Suprapubic skin (tissue), 4 donors: ENCODE measurements around the gene PPP1R2C. TPM values are rescaled to one million over a fixed set of nuclear protein-coding genes. Genes with fewer than 3 reads are reported as not detected.

Experiments
- DNase-seq, 2 donors: peaks; one replicate each; pipeline ENCODE4 v3.0.0-alpha.2; 2019; ENCODE audit warnings: low spot score in 2 of 2
- H3K27ac ChIP-seq: fragments of 200-600 bp; sonication (generic); one replicate; pipeline ENCODE4 v1.5.1; 2019
- H3K27me3 ChIP-seq: fragments of 200-600 bp; sonication (generic); one replicate; pipeline ENCODE4 v1.5.1; 2019
- H3K36me3 ChIP-seq: fragments of 200-600 bp; sonication (generic); one replicate; pipeline ENCODE4 v1.5.1; 2019
- H3K4me1 ChIP-seq: fragments of 200-600 bp; sonication (generic); one replicate; pipeline ENCODE4 v1.5.1; 2019
- H3K4me3 ChIP-seq: fragments of 200-600 bp; sonication (generic); one replicate; pipeline ENCODE4 v1.5.1; 2019; ENCODE audit warnings: mild to moderate bottlenecking
- H3K9me3 ChIP-seq: fragments of 200-600 bp; sonication (generic); one replicate; pipeline ENCODE4 v1.5.1; 2019
- CTCF ChIP-seq, 2 donors: fragments of 200-600 bp in 1 of 2; fragments of 450-650 bp in 1 of 2; sonication (generic) in 1 of 2; IDR thresholded peaks; one replicate each; pipeline ENCODE4 v1.5.1; 2016 to 2019; ENCODE audit warnings: antibody characterized with exemption in 2 of 2, mild to moderate bottlenecking in 1 of 2, moderate library complexity in 1 of 2
- EP300 ChIP-seq: sonication (generic); formaldehyde crosslinking; IDR thresholded peaks from one replicate; pipeline ENCODE4 v1.6.1; 2017; ENCODE audit warnings: antibody characterized with exemption
- POLR2A ChIP-seq, 2 donors: fragments of 450-650 bp; IDR thresholded peaks; one replicate each; pipeline ENCODE4 v1.6.1; 2017; ENCODE audit warnings: antibody characterized with exemption in 2 of 2, mild to moderate bottlenecking in 2 of 2, moderate library complexity in 2 of 2
- POLR2AphosphoS5 ChIP-seq, 3 donors: sonication (generic); formaldehyde crosslinking; IDR thresholded peaks; one replicate each; pipeline ENCODE4 v1.6.1; 2017; ENCODE audit warnings: antibody characterized with exemption in 3 of 3
- WGBS: methylation state at CpG from one replicate; pipeline ENCODE4 v1.1.5; 2018; 5-methylcytosine and 5-hydroxymethylcytosine counted together
- total RNA-seq, 4 donors: library from RNA; depleted of rRNA; stranded (reverse); fragments of >200 nt; gene quantifications; one replicate each; pipeline ENCODE4 v1.1.0, GENCODE V29; 2016

Gene PPP1R2C
- total RNA-seq, 4 donors from 2014 or later: not detected

GRCh38 chrX:42797651-42798269, 19.8 kb upstream of the PPP1R2C start:
- DNase-seq: no peak
- Histone ChIP-seq H3K4me3 (no peak overlapping the region), H3K36me3 (no peaks in the 10 kb centered on the region), H3K27ac (no peak overlapping the region), H3K4me1 (peaks cover 3% of the 10 kb centered on the region), H3K9me3 (no peaks in the 10 kb centered on the region), H3K27me3 (no peaks in the 10 kb centered on the region)
- TF ChIP-seq POLR2A (IDR thresholded peaks at IDR 0.05) (no peak), CTCF (IDR thresholded peaks at IDR 0.05) (no peak), POLR2AphosphoS5 (IDR thresholded peaks at IDR 0.05) (no peak), EP300 (no peak)
- WGBS: 48% methylated on average over 9 of the region's 9 CpGs

GRCh38 chrX:42783451-42783850, 5.5 kb upstream of the PPP1R2C start:
- Histone ChIP-seq H3K4me3 (no peak overlapping the region), H3K27me3 (no peaks in the 10 kb centered on the region), H3K4me1 (no peaks in the 10 kb centered on the region), H3K27ac (no peak overlapping the region), H3K9me3 (no peaks in the 10 kb centered on the region), H3K36me3 (no peaks in the 10 kb centered on the region)
- TF ChIP-seq POLR2A (IDR thresholded peaks at IDR 0.05) (no peak), CTCF (IDR thresholded peaks at IDR 0.05) (no peak)
- no peak for DNase-seq

- Histone ChIP-seq H3K4me1 (no peaks in the 10 kb centered on the region), H3K9me3 (no peaks in the 10 kb centered on the region), H3K36me3 (no peaks in the 10 kb centered on the region), H3K27me3 (no peaks in the 10 kb centered on the region), H3K27ac (no peak overlapping the region), H3K4me3 (no peak overlapping the region)
- no peak for DNase-seq
- 43% methylated on average over 3 of the region's 3 CpGs for WGBS
- TF ChIP-seq POLR2A (IDR thresholded peaks at IDR 0.05): no peak
- TF ChIP-seq CTCF (IDR thresholded peaks at IDR 0.05): no peak
- no peak for TF ChIP-seq POLR2AphosphoS5 (IDR thresholded peaks at IDR 0.05)
- no peak for TF ChIP-seq EP300
Observed at GRCh38 chrX:42776195-42776594, 1.8 kb downstream of the PPP1R2C start.

- Histone ChIP-seq H3K9me3 (no peaks in the 10 kb centered on the region), H3K27me3 (no peaks in the 10 kb centered on the region), H3K4me3 (no peak overlapping the region), H3K27ac (no peak overlapping the region), H3K4me1 (no peaks in the 10 kb centered on the region), H3K36me3 (no peaks in the 10 kb centered on the region)
- DNase-seq: no peak
- 81% methylated on average over 2 of the region's 2 CpGs for WGBS
- TF ChIP-seq EP300 (no peak), CTCF (IDR thresholded peaks at IDR 0.05) (no peak), POLR2AphosphoS5 (IDR thresholded peaks at IDR 0.05) (no peak), POLR2A (IDR thresholded peaks at IDR 0.05) (no peak)
Observed at GRCh38 chrX:42772874-42773273, 5.1 kb downstream of the PPP1R2C start.

- TF ChIP-seq EP300: no peak
- TF ChIP-seq POLR2AphosphoS5 (IDR thresholded peaks at IDR 0.05): no peak
- no peak for TF ChIP-seq CTCF (IDR thresholded peaks at IDR 0.05)
- TF ChIP-seq POLR2A (IDR thresholded peaks at IDR 0.05): no peak
- no peak for DNase-seq
- 66% methylated on average over 2 of the region's 2 CpGs for WGBS
Observed at GRCh38 chrX:42771506-42772335, 6.2 kb downstream of the PPP1R2C start.

More at GRCh38 chrX:42771506-42772335, 6.2 kb downstream of the PPP1R2C start:
- no peak overlapping the region for H3K27ac ChIP-seq
- H3K27me3 ChIP-seq: no peaks in the 10 kb centered on the region
- no peak overlapping the region for H3K4me3 ChIP-seq
- H3K4me1 ChIP-seq: no peaks in the 10 kb centered on the region
- H3K9me3 ChIP-seq: no peaks in the 10 kb centered on the region
- no peaks in the 10 kb centered on the region for H3K36me3 ChIP-seq
